NB4 (cell line): ENCODE data around the gene PEAK1.

ENCODE experiments used
- DNase-seq: peaks from one replicate; pipeline ENCODE4 v3.0.0; 2010; ENCODE audit warnings: low read depth
- H3K4me3 ChIP-seq: one replicate; pipeline ENCODE4 v1.5.1; 2011; ENCODE audit warnings: mild to moderate bottlenecking, low read depth, low read length, moderate library complexity
- CTCF ChIP-seq: IDR thresholded peaks from one replicate; pipeline ENCODE4 v1.5.1; 2012; ENCODE audit warnings: low read depth, low read length
- MAX ChIP-seq: IDR thresholded peaks from 2 replicates; pipeline ENCODE4 v1.6.1; 2011; ENCODE audit warnings: low read depth, low read length
- MYC ChIP-seq: IDR thresholded peaks from 2 replicates; pipeline ENCODE4 v1.6.1; 2011; ENCODE audit warnings: low read depth, low read length
- POLR2A ChIP-seq: IDR thresholded peaks from 2 replicates; pipeline ENCODE4 v1.6.1; 2011; ENCODE audit warnings: mild to moderate bottlenecking; ENCODE audit not compliant: insufficient read length; ENCODE audit errors: extremely low read depth

Gene PEAK1

GRCh38 chr15:77066971-77067690 is 352.8 kb downstream of the PEAK1 start:
- DNase-seq = no peak
- TF ChIP-seq POLR2A = no peak
- TF ChIP-seq MAX = no peak
- TF ChIP-seq CTCF = no peak
- TF ChIP-seq MYC = no peak
- no peak overlapping the region for H3K4me3 ChIP-seq

- no peak overlapping the region for H3K4me3 ChIP-seq
- DNase-seq = peak; percentile 27
- TF ChIP-seq POLR2A = no peak
- TF ChIP-seq MAX = no peak
- TF ChIP-seq MYC = no peak
- TF ChIP-seq CTCF = no peak
Observed at GRCh38 chr15:77064539-77065308, 355.2 kb downstream of the PEAK1 start.

- H3K4me3 ChIP-seq = no peak overlapping the region
- no peak for TF ChIP-seq MYC
- TF ChIP-seq CTCF = no peak
- no peak for DNase-seq
Observed at GRCh38 chr15:77064063-77064462, 355.8 kb downstream of the PEAK1 start.

GRCh38 chr15:77063249-77063648 is 356.7 kb downstream of the PEAK1 start:
- H3K4me3 ChIP-seq = no peak overlapping the region
- no peak for TF ChIP-seq MAX
- no peak for TF ChIP-seq MYC
- no peak for TF ChIP-seq CTCF
- no peak for TF ChIP-seq POLR2A
- no peak for DNase-seq

GRCh38 chr15:77060546-77060945 is 359.4 kb downstream of the PEAK1 start:
- DNase-seq = no peak
- no peak for TF ChIP-seq MYC
- TF ChIP-seq MAX = no peak
- no peak for TF ChIP-seq POLR2A
- TF ChIP-seq CTCF = no peak
- H3K4me3 ChIP-seq = no peak overlapping the region
